Small intestine (tissue), 16 donors: ENCODE results near the gene SSC5D. TPM values are rescaled to one million over a fixed set of nuclear protein-coding genes. Genes with fewer than 3 reads are reported as not detected.
A peak's percentile ranks its signal among the peaks of the same experiment; 100 is the strongest.

ENCODE experiments used
- DNase-seq, 2 donors: peaks; one replicate each; pipeline versions ENCODE4 v3.0.0 to v3.0.0-alpha.2; 2013
- FAIRE-seq: peaks from 2 replicates; lab custom pipeline; 2012; peaks lifted over from hg19 to GRCh38; lab: Jason Lieb, UNC
- H3K27ac ChIP-seq, 3 donors: one replicate each; pipeline ENCODE4 v1.5.1; 2013; ENCODE audit warnings: low read length in 2 of 3, mild to moderate bottlenecking in 2 of 3, control low read depth in 1 of 3, inconsistent platforms in 1 of 3, low read depth in 1 of 3, moderate library complexity in 1 of 3
- H3K27me3 ChIP-seq, 3 donors: one replicate each; pipeline ENCODE4 v1.6.1; 2013; ENCODE audit warnings: low read length in 3 of 3, inconsistent platforms in 1 of 3; ENCODE audit not compliant: control insufficient read depth in 3 of 3, insufficient read depth in 3 of 3
- H3K36me3 ChIP-seq, 3 donors: one replicate each; pipeline ENCODE4 v1.6.1; 2013; ENCODE audit warnings: low read length in 3 of 3, inconsistent platforms in 1 of 3, low read depth in 1 of 3, mild to moderate bottlenecking in 1 of 3, moderate library complexity in 1 of 3; ENCODE audit not compliant: control insufficient read depth in 3 of 3, insufficient read depth in 2 of 3
- H3K4me1 ChIP-seq, 3 donors: one replicate each; pipeline ENCODE4 v1.6.1; 2013; ENCODE audit warnings: low read length in 2 of 3, inconsistent platforms in 1 of 3, low read depth in 1 of 3, mild to moderate bottlenecking in 1 of 3, moderate library complexity in 1 of 3; ENCODE audit not compliant: control insufficient read depth in 3 of 3, insufficient read depth in 2 of 3
- H3K4me3 ChIP-seq, 3 donors: one replicate each; pipeline ENCODE4 v1.5.1; 2013; ENCODE audit warnings: low read length in 3 of 3, control low read depth in 1 of 3, inconsistent platforms in 1 of 3, low read depth in 1 of 3, mild to moderate bottlenecking in 1 of 3, moderate library complexity in 1 of 3
- H3K9me3 ChIP-seq, 2 donors: one replicate each; pipeline ENCODE4 v1.6.1; 2013; ENCODE audit warnings: low read depth in 1 of 2, low read length in 1 of 2; ENCODE audit not compliant: control insufficient read depth in 2 of 2, insufficient read depth in 1 of 2
- WGBS, 3 donors: extraction: QIAGEN DNeasy Blood & Tissue Kit; methylation state at CpG; one replicate each; pipeline ENCODE4 v1.1.7; 2013; 5-methylcytosine and 5-hydroxymethylcytosine counted together
- long read RNA-seq, 10 donors: transcript quantifications; one replicate each; lab custom pipeline, GENCODE V29; 2026
- polyA plus RNA-seq, 4 donors: library from polyadenylated mRNA; stranded (reverse) in 3 of 4; unstranded in 1 of 4; fragments of 200-250 nt in 3 of 4; fragments of 120-200 nt in 1 of 4; gene quantifications; one replicate each; pipeline versions ENCODE4 v1.2.1 to v1.2.3, GENCODE V29; 2013
- donor health status: healthy with polysubstance abuse.
- donor health status: control.
- donor health status: control.
- donor health status: Bipolar disorder and iron deficiency.
- donor health status: healthy.

SSC5D gene
- polyA plus RNA-seq, result 1 to 10 TPM in 1 of 4 donors, under 1 TPM in 2, not detected in 1; 0.49 to 2.2 (median 0.54) TPM
- long read RNA-seq, donor 1, result 0 reads
- long read RNA-seq, donor 2, result 0 reads
- long read RNA-seq, donor 3, result 0 reads
- long read RNA-seq, donor 4, result 0 reads
- long read RNA-seq, donor 5, result 0 reads
- long read RNA-seq, donor 6, result 0 reads
- long read RNA-seq, donor 7, result 0 reads
- long read RNA-seq, donor 8, result 0 reads
- long read RNA-seq, donor 9, partial matches to known transcripts, result 0 of 53 reads
- long read RNA-seq, donor 9, other reads (novel, unspliced or antisense), result 53 of 53 reads
- long read RNA-seq, donor 10, result 0 reads

DNA sequence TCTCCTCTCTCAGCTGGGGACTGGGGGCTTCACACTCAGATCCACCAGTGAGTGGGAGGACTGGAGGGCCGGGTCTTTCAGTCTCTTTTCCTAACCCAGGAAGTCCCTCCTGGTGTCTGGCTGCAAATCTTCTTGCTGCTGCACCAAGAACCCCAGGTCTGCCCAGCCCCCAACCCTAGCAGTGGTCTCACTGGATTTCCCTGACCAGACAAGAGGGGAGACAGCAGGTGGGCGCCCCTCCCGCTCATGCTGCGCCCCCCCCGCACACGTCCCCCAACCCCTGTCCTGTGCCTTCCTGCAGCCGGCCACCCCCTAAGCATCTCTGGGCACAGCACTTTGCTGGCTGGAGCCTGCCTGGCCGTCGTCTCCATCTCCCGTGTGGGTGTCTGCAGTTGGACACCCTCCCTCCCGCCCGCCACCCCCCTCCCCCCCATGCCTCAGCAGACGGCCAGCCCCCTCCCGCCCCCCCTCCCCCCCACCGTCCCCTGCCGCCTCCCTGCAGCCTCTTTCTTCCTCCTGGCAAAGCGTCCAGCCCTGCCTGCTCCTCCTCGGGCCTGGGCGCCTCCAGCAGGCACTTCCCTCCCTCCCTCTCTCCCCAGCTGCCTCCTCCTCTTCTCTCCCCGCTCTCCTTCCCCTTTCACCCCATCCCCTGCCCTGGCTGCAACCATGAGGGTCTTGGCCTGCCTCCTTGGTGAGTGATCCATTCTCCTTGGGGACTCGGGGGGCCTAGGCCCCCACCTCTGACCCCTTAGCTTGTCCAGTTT is at the start of gene SSC5D:
Gene SSC5D, plus strand, starts transcription at position 513 of the 764 bp plus-strand sequence. Its CDS starts 154 bp downstream, at position 667.
- FAIRE-seq (no peak), DNase-seq (no peak)
- peaks cover 0 to 24% (median 3%) of the 10 kb centered on the region in 3 donors for H3K4me1 ChIP-seq
- H3K27me3 ChIP-seq, result peaks cover 0 to 47% (median 0%) of the 10 kb centered on the region in 3 donors
- no peak within 1 kb of the TSS for H3K4me3 ChIP-seq
- H3K27ac ChIP-seq, result peak within 1 kb of the TSS in 2 of 3 donors; percentile 53 to 80
- 16 to 21% (median 19%) methylated on average over 11 to 19 of the region's 21 CpGs for WGBS, 3 donors
- H3K36me3 ChIP-seq, result peaks cover 0 to 13% (median 2%) of the 10 kb centered on the region in 3 donors
- H3K9me3 ChIP-seq, result no peaks in the 10 kb centered on the region

GRCh38 chr19:55439052-55439451 is 49.2 kb upstream of the SSC5D start:
- FAIRE-seq (no peak), DNase-seq (no peak)
- H3K27me3 ChIP-seq, result peaks cover 3 to 58% (median 42%) of the 10 kb centered on the region in 3 donors
- no peaks in the 10 kb centered on the region for H3K36me3 ChIP-seq
- no peak overlapping the region for H3K4me3 ChIP-seq
- 70 to 83% (median 79%) methylated on average over 5 of the region's 5 CpGs for WGBS, 3 donors
- peaks cover 0 to 4% of the 10 kb centered on the region in 2 donors for H3K9me3 ChIP-seq
- H3K27ac ChIP-seq, result no peak overlapping the region
- peaks cover 0 to 2% (median 0%) of the 10 kb centered on the region in 3 donors for H3K4me1 ChIP-seq

DNA sequence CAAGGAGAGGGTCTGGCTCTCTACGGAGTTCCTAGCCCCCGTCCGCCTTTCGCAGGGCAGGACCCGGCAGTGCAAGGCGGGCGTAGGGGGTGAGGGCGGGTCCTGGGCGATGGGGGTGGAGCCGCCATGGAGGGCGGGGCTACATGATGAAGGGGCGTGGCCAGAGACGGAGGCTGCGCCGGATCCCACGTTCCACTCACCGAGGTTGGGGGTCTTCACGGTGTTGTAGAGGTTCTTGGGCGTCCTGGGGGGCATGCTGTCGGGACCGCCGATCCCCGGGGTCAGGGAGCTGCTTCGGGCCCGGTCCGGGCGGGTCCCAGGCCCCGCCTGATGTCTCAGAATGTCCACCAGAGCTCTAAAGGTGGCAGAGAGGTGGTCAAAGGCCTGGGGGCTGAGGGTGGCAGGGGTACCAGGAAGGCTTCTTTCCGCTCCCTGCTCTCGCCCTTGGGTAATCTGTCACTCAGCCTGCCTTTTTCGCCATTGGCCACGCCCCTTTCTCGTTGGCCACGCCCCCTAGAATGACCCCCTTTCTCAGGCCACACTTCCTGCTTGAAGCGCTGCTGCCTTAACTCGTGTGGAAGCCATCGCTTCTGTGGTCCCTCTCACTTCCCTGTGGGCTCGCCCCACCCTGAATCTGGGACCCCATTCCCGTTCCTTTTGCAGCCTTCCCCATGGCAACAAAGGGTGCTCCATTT is 47.7 kb upstream of the SSC5D start:
- no peak for FAIRE-seq

GRCh38 chr19:55441319-55441691 is 46.9 kb upstream of the SSC5D start:
- Histone ChIP-seq H3K4me3 (no peak overlapping the region), H3K27ac (no peak overlapping the region), H3K4me1 (peaks cover 0 to 2% (median 0%) of the 10 kb centered on the region in 3 donors), H3K36me3 (no peaks in the 10 kb centered on the region), H3K27me3 (peaks cover 11 to 78% (median 54%) of the 10 kb centered on the region in 3 donors), H3K9me3 (peaks cover 0 to 4% of the 10 kb centered on the region in 2 donors)
- DNase-seq (no peak), FAIRE-seq (no peak)
- WGBS, 3 donors, result 7 to 14% (median 11%) methylated on average over 21 of the region's 21 CpGs

More for the DNA sequence above, 47.7 kb upstream of the SSC5D start:
- Histone ChIP-seq H3K27me3 (peaks cover 11 to 73% (median 53%) of the 10 kb centered on the region in 3 donors), H3K4me3 (no peak overlapping the region), H3K9me3 (peaks cover 0 to 4% of the 10 kb centered on the region in 2 donors), H3K4me1 (peaks cover 0 to 2% (median 0%) of the 10 kb centered on the region in 3 donors), H3K27ac (no peak overlapping the region), H3K36me3 (no peaks in the 10 kb centered on the region)
- DNase-seq, result no peak
- 11 to 18% (median 12%) methylated on average over 34 to 39 of the region's 39 CpGs for WGBS, 3 donors

- no peak for FAIRE-seq
- 3 to 4% (median 4%) methylated on average over 39 of the region's 39 CpGs for WGBS, 3 donors
These were observed 46.4 kb upstream of the SSC5D start for GRCh38 chr19:55441692-55442321.

GRCh38 chr19:55442372-55442961 is 45.8 kb upstream of the SSC5D start:
- Histone ChIP-seq H3K27me3 (peaks cover 11 to 87% (median 53%) of the 10 kb centered on the region in 3 donors), H3K4me3 (no peak overlapping the region), H3K4me1 (peaks cover 0 to 2% (median 0%) of the 10 kb centered on the region in 3 donors), H3K27ac (no peak overlapping the region), H3K9me3 (peaks cover 0 to 4% of the 10 kb centered on the region in 2 donors), H3K36me3 (no peaks in the 10 kb centered on the region)
- DNase-seq, result no peak
- 1 to 3% (median 2%) methylated on average over 30 to 72 of the region's 72 CpGs for WGBS, 3 donors
- FAIRE-seq, result no peak

More at GRCh38 chr19:55441692-55442321, 46.4 kb upstream of the SSC5D start:
- peaks cover 11 to 83% (median 54%) of the 10 kb centered on the region in 3 donors for H3K27me3 ChIP-seq
- H3K4me3 ChIP-seq, result no peak overlapping the region
- no peaks in the 10 kb centered on the region for H3K36me3 ChIP-seq
- no peak for DNase-seq
- peaks cover 0 to 2% (median 0%) of the 10 kb centered on the region in 3 donors for H3K4me1 ChIP-seq
- H3K9me3 ChIP-seq, result peaks cover 0 to 4% of the 10 kb centered on the region in 2 donors
- no peak overlapping the region for H3K27ac ChIP-seq

DNA sequence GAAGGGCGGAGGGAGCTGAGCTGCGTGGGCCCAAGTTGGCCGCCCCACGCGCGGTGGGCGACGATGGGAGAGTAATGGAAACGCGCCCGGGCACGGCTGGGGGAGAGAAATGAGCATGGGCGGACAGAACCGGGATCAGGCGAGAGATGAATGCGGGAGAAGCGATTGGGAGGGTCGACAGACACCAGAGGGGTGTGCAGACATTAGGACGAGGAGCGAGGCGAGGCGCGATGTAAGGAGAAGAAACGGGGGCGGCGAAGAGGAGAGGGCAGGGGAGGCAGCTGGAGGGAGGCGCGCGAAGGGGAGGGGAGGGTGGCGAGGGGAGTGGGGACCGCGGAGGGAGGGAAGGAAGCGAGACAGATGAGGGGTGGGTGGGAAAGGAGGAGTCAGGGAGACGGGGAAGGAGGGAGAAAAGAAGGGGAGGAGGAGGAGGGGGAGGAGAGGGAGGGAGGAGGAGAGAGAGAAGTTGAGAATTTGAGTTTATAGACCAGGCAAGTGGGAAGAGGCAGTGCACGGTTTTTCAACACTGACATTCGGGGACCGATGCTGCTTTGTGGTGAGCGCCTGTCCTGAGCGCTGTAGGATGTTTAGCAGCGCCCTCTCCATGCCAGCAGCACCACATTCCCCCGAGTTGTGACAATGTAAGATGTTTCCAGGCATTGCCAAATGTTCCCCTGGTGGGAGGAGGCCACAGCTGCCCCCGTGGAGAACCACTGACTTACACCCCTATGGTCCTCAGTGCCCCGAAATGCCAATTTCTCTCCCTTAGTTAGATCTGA is 45.0 kb upstream of the SSC5D start, which contains the start of gene SHISA7:
Gene SHISA7, minus strand, starts transcription at position 256 of the 779 bp plus-strand sequence. CDS start 437 bp downstream, outside the sequence.
- H3K36me3 ChIP-seq, result no peaks in the 10 kb centered on the region
- DNase-seq, result no peak
- no peak within 1 kb of the TSS for H3K4me3 ChIP-seq
- H3K27me3 ChIP-seq, result peaks cover 11 to 87% (median 51%) of the 10 kb centered on the region in 3 donors
- no peak for FAIRE-seq
- peaks cover 0 to 2% (median 0%) of the 10 kb centered on the region in 3 donors for H3K4me1 ChIP-seq
- 3 to 7% (median 5%) methylated on average over 41 to 43 of the region's 43 CpGs for WGBS, 3 donors
- H3K27ac ChIP-seq, result no peak within 1 kb of the TSS
- H3K9me3 ChIP-seq, result peaks cover 0 to 4% of the 10 kb centered on the region in 2 donors
